H1 (cell line): Measurements from ENCODE around the gene GATAD2B. TPM values are rescaled to one million over a fixed set of nuclear protein-coding genes. Genes with fewer than 3 reads are reported as not detected.

Experiments used
- CTCF ChIA-PET: fragments of 300-600 bp; sonication (Branson Sonifier 250); formaldehyde crosslinking; loops from one replicate; lab custom pipeline; 2021; ENCODE audit not compliant: partially characterized antibody; lab: Charles Lee
- POLR2A ChIA-PET: fragments of 300-600 bp; sonication (Branson Sonifier 250); formaldehyde crosslinking; loops from one replicate; lab custom pipeline; 2021; ENCODE audit warnings: inconsistent platforms; ENCODE audit not compliant: partially characterized antibody; lab: Charles Lee
- DNase-seq, 2 experiments: peaks; one replicate each; pipeline versions ENCODE4 v3.0.0 to v3.0.0-alpha.2; 2010 to 2022; ENCODE audit warnings: low spot score in 2 of 2, low read depth in 1 of 2, mixed read lengths in 1 of 2
- FAIRE-seq: peaks from 2 replicates; lab custom pipeline; 2011; peaks lifted over from hg19 to GRCh38; lab: Jason Lieb, UNC
- H2AFZ ChIP-seq: 2 replicates; pipeline ENCODE4 v1.8.1; 2012; ENCODE audit warnings: low read length, inconsistent platforms
- H2AK5ac ChIP-seq: 2 replicates; pipeline ENCODE4 v1.6.1; 2013; ENCODE audit warnings: low read depth, low read length
- H2BK120ac ChIP-seq: replicated peaks from 2 replicates; pipeline ENCODE3; 2013; ENCODE audit warnings: low read depth, low read length, inconsistent platforms
- H2BK12ac ChIP-seq: 2 replicates; pipeline ENCODE4 v1.6.1; 2013; ENCODE audit warnings: low read depth, low read length
- H2BK15ac ChIP-seq: 2 replicates; pipeline ENCODE4 v1.6.1; 2013; ENCODE audit warnings: low read length
- H2BK20ac ChIP-seq: 2 replicates; pipeline ENCODE4 v1.6.1; 2013; ENCODE audit warnings: low read length
- H2BK5ac ChIP-seq: 2 replicates; pipeline ENCODE4 v1.6.1; 2013; ENCODE audit warnings: low read depth, low read length
- H3K14ac ChIP-seq: 2 replicates; pipeline ENCODE4 v1.6.1; 2013; ENCODE audit warnings: inconsistent platforms; ENCODE audit not compliant: insufficient read length
- H3K18ac ChIP-seq: 2 replicates; pipeline ENCODE4 v1.6.1; 2013; ENCODE audit warnings: low read length; ENCODE audit errors: extremely low read depth
- H3K23ac ChIP-seq: 2 replicates; pipeline ENCODE4 v1.6.1; 2013; ENCODE audit warnings: inconsistent platforms; ENCODE audit not compliant: insufficient read length
- H3K23me2 ChIP-seq: 2 replicates; pipeline ENCODE4 v1.6.1; 2013; ENCODE audit warnings: low read depth, low read length
- H3K27ac ChIP-seq: 2 replicates; pipeline ENCODE4 v1.6.1; 2011; ENCODE audit warnings: low read depth, low read length, inconsistent platforms
- H3K27me3 ChIP-seq, 4 experiments: replicated peaks in 1 of 4; 1 replicate in 1 of 4; 2 replicates in 3 of 4; pipeline versions ENCODE4 v1.6.1 to v1.8.1; 2011 to 2013; ENCODE audit warnings: low read length in 3 of 4, mild to moderate bottlenecking in 3 of 4, inconsistent platforms in 2 of 4, mixed read lengths in 2 of 4, moderate library complexity in 1 of 4; ENCODE audit not compliant: control insufficient read depth in 3 of 4, insufficient read depth in 3 of 4; ENCODE audit errors: extremely low read depth in 1 of 4
- H3K36me3 ChIP-seq, 4 experiments: 2 replicates each; pipeline versions ENCODE4 v1.6.1 to v1.8.1; 2011 to 2013; ENCODE audit warnings: mild to moderate bottlenecking in 4 of 4, low read length in 3 of 4, moderate library complexity in 2 of 4, control low read depth in 1 of 4, inconsistent platforms in 1 of 4; ENCODE audit not compliant: insufficient read depth in 4 of 4, control insufficient read depth in 2 of 4
- H3K4ac ChIP-seq: replicated peaks from 2 replicates; pipeline ENCODE3; 2013; ENCODE audit warnings: low read length, low read depth, mixed read lengths, inconsistent platforms; ENCODE audit not compliant: insufficient read length
- H3K4me1 ChIP-seq, 4 experiments: replicated peaks in 1 of 4; 1 replicate in 1 of 4; 2 replicates in 3 of 4; pipeline versions ENCODE4 v1.6.1 to v1.8.1; 2011 to 2013; ENCODE audit warnings: low read length in 3 of 4, inconsistent platforms in 2 of 4, mixed read lengths in 1 of 4; ENCODE audit not compliant: insufficient read depth in 4 of 4, control insufficient read depth in 3 of 4
- H3K4me2 ChIP-seq, 2 experiments: 2 replicates each; pipeline versions ENCODE4 v1.6.1 to v1.8.1; 2011 to 2013; ENCODE audit warnings: low read depth in 2 of 2, low read length in 2 of 2, control low read depth in 1 of 2, inconsistent platforms in 1 of 2, mild to moderate bottlenecking in 1 of 2; ENCODE audit not compliant: insufficient read depth in 1 of 2
- H3K4me3 ChIP-seq, 4 experiments: fragments of 200-600, 300-600 bp in 1 of 4; sonication (generic), shearing (Covaris generic), sonication (Bioruptor Twin) in 1 of 4; 2 replicates each; pipeline versions ENCODE4 v1.5.1 to v1.8.1; 2011 to 2016; ENCODE audit warnings: low read length in 4 of 4, low read depth in 3 of 4, control low read depth in 2 of 4, inconsistent platforms in 2 of 4, mild to moderate bottlenecking in 2 of 4, mixed read lengths in 1 of 4, moderate library complexity in 1 of 4; ENCODE audit not compliant: insufficient read depth in 2 of 4; ENCODE audit errors: extremely low read depth in 1 of 4
- H3K56ac ChIP-seq: replicated peaks from 2 replicates; pipeline ENCODE3; 2013; ENCODE audit warnings: low read depth, mild to moderate bottlenecking, mixed read lengths, low read length, inconsistent platforms; ENCODE audit not compliant: insufficient read length
- H3K79me1 ChIP-seq: 2 replicates; pipeline ENCODE4 v1.6.1; 2013; ENCODE audit warnings: low read depth, low read length, control low read depth
- H3K79me2 ChIP-seq, 2 experiments: 2 replicates each; pipeline versions ENCODE4 v1.6.1 to v1.8.1; 2012 to 2013; ENCODE audit warnings: low read length in 2 of 2, mild to moderate bottlenecking in 2 of 2, inconsistent platforms in 1 of 2; ENCODE audit not compliant: insufficient read depth in 2 of 2, control insufficient read depth in 1 of 2
- H3K9ac ChIP-seq, 4 experiments: replicated peaks in 1 of 4; 1 replicate in 1 of 4; 2 replicates in 3 of 4; pipeline versions ENCODE4 v1.6.1 to v1.8.1; 2011 to 2013; ENCODE audit warnings: low read depth in 3 of 4, low read length in 3 of 4, control low read depth in 2 of 4, mild to moderate bottlenecking in 2 of 4, moderate library complexity in 2 of 4, inconsistent platforms in 1 of 4; ENCODE audit errors: extremely low read depth in 1 of 4
- H3K9me3 ChIP-seq, 2 experiments: 2 replicates each; pipeline versions ENCODE4 v1.6.1 to v1.8.1; 2012 to 2013; ENCODE audit warnings: mild to moderate bottlenecking in 2 of 2, moderate library complexity in 2 of 2, control low read depth in 1 of 2, inconsistent platforms in 1 of 2, low read depth in 1 of 2, low read length in 1 of 2, mixed read lengths in 1 of 2; ENCODE audit not compliant: insufficient read depth in 2 of 2
- H4K20me1 ChIP-seq, 2 experiments: replicated peaks in 1 of 2; 2 replicates each; pipeline versions ENCODE3 to v1.8.1; 2011 to 2013; ENCODE audit warnings: inconsistent platforms in 2 of 2, low read length in 2 of 2, mild to moderate bottlenecking in 1 of 2; ENCODE audit not compliant: insufficient read depth in 2 of 2, control insufficient read depth in 1 of 2
- H4K5ac ChIP-seq: 2 replicates; pipeline ENCODE4 v1.6.1; 2013; ENCODE audit warnings: low read length, low read depth, mixed read lengths, inconsistent platforms; ENCODE audit not compliant: insufficient read length
- H4K8ac ChIP-seq: 2 replicates; pipeline ENCODE4 v1.8.0; 2013; ENCODE audit warnings: mild to moderate bottlenecking, moderate library complexity, low read length, inconsistent platforms; ENCODE audit not compliant: insufficient read depth; ENCODE audit errors: extremely low read depth
- H4K91ac ChIP-seq: replicated peaks from 2 replicates; pipeline ENCODE3; 2013; ENCODE audit warnings: low read length, mixed read lengths, inconsistent platforms; ENCODE audit not compliant: insufficient read length
- EGR1 ChIP-seq: IDR thresholded peaks from 2 replicates; pipeline ENCODE4 v1.6.1; 2011; ENCODE audit warnings: low read depth, low read length, borderline replicate concordance
- FOSL1 ChIP-seq: IDR thresholded peaks from 2 replicates; pipeline ENCODE4 v1.6.1; 2011; ENCODE audit warnings: mild to moderate bottlenecking, low read depth, low read length, moderate library complexity; ENCODE audit not compliant: insufficient read depth
- HDAC2 ChIP-seq, 2 experiments: fragments of 300-600 bp in 1 of 2; sonication (generic) in 1 of 2; IDR thresholded peaks; 2 replicates each; pipeline ENCODE4 v1.6.1; 2011 to 2012; ENCODE audit warnings: low read depth in 2 of 2, low read length in 2 of 2, mild to moderate bottlenecking in 2 of 2, moderate library complexity in 2 of 2, borderline replicate concordance in 1 of 2, inconsistent platforms in 1 of 2
- KDM5A ChIP-seq: fragments of 200-600 bp; IDR thresholded peaks from 2 replicates; pipeline ENCODE4 v1.7.1; 2012; ENCODE audit warnings: mild to moderate bottlenecking, low read length, inconsistent platforms, mixed read lengths
- PHF8 ChIP-seq: fragments of 200-600 bp; sonication (generic); conservative IDR thresholded peaks from 2 replicates; pipeline ENCODE4 v1.7.1; 2012; ENCODE audit warnings: low read depth, mild to moderate bottlenecking, inconsistent platforms, low read length, moderate library complexity
- SP2 ChIP-seq: IDR thresholded peaks from 2 replicates; pipeline ENCODE4 v1.6.1; 2012; ENCODE audit warnings: mild to moderate bottlenecking, low read length, inconsistent platforms
- SP4 ChIP-seq: IDR thresholded peaks from 2 replicates; pipeline ENCODE4 v1.6.1; 2012; ENCODE audit warnings: low read length, inconsistent platforms
- SUZ12 ChIP-seq: fragments of 200-600 bp; sonication (generic); IDR thresholded peaks from 2 replicates; pipeline ENCODE4 v1.6.1; 2012; ENCODE audit warnings: mild to moderate bottlenecking, inconsistent platforms, low read length, moderate library complexity, mixed read lengths
- WGBS, 2 experiments: shearing (Covaris generic) in 1 of 2; methylation state at CpG; one replicate each; pipeline versions ENCODE4 v1.1.6 to v1.1.7; 2013 to 2015; ENCODE audit warnings: low lambda C conversion rate in 2 of 2, mixed read lengths in 2 of 2, inconsistent platforms in 1 of 2, low coverage in 1 of 2, missing lambda C conversion rate in 1 of 2; ENCODE audit not compliant: insufficient replicate concordance in 2 of 2, insufficient coverage in 1 of 2, insufficient read length in 1 of 2; ENCODE audit errors: extremely low coverage in 1 of 2, missing lambda C conversion rate in 1 of 2; 5-methylcytosine and 5-hydroxymethylcytosine counted together
- polyA plus RNA-seq, 7 experiments: library from polyadenylated mRNA; depleted of rRNA in 3 of 7; stranded (reverse) in 5 of 7; unstranded in 2 of 7; fragments of >200 nt in 5 of 7; fragments of 200-250 nt in 2 of 7; gene quantifications; 1 replicate in 5 of 7; 2 replicates in 1 of 7; 4 replicates in 1 of 7; pipeline versions ENCODE4 v1.2.1 to v1.2.3, GENCODE V29; 2011 to 2013; ENCODE audit warnings: missing spikeins in 2 of 7, mixed read lengths in 2 of 7
- total RNA-seq: library from RNA; stranded (reverse); fragmentation: NEBNext Ultra II Directional; extraction: Animal tissue kit (Norgen Biotek cat#: 25700); gene quantifications from 2 replicates; pipeline ENCODE4 v1.2.1, GENCODE V29; 2021
- TF ChIP-seq, protein P1 (sequence below), 3 experiments: IDR thresholded peaks; 1 replicate in 2 of 3; 2 replicates in 1 of 3; pipeline versions ENCODE4 v1.5.1 to v1.6.1; 2011; ENCODE audit warnings: low read length in 3 of 3, mild to moderate bottlenecking in 3 of 3, inconsistent platforms in 2 of 3, low read depth in 1 of 3, moderate library complexity in 1 of 3; ENCODE audit not compliant: insufficient read depth in 1 of 3; ENCODE audit errors: control extremely low read depth in 1 of 3
- TF ChIP-seq, protein P2 (sequence below): IDR thresholded peaks from 2 replicates; pipeline ENCODE4 v1.6.1; 2011; ENCODE audit warnings: low read length, improper control_type of control experiment

GATAD2B gene
- total and polyA plus RNA-seq, 2 of the 8 experiments (the other 6 are each of a cell fraction or from before 2014, with no cell fraction given) = 8.4 to 39.1 TPM

DNA sequence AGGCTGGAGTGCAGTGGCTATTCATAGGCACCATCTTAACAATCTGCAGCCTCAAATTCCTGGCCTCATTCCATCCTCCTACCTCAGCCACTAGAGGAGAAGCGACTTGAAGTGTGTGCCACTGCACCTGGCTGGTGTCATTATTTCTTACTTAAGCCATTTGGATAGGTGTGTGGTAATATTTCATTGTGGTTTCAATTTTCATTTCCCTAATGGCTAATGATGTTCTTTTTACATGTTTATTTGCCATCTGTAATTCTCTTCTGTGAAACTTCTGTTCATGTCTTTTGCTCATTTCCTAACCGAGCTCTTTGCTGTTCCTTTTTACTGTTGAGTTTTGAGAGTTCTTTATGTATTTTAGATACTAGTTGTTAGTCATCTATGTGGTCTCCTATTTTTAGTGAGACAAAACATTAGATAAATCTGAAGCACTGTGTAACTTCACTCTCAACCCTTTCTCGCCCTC, 80.7 kb downstream of the GATAD2B start:
- no peak overlapping the region for H2BK120ac ChIP-seq
- H4K5ac ChIP-seq = no peak overlapping the region
- H3K56ac ChIP-seq = no peak overlapping the region
- no peak overlapping the region for H2BK12ac ChIP-seq
- H4K8ac ChIP-seq = no peak overlapping the region
- no peaks in the 10 kb centered on the region; the same call in 1 of the 2 replicates for H3K79me1 ChIP-seq
- no peak overlapping the region for H3K23ac ChIP-seq
- no peaks in the 10 kb centered on the region for H3K27me3 ChIP-seq
- ChIA-PET POLR2A (interaction anchor here (0.8 kb wide), 1 partner anchor 148 kb away, joined by 3 read pairs; the partner anchor contains the start of gene RPS27), CTCF (interaction anchor here (1.0 kb wide), 1 partner anchor 15 kb away, joined by 3 read pairs; no protein-coding TSS in a partner anchor)
- H3K27ac ChIP-seq = no peak overlapping the region
- H3K23me2 ChIP-seq = no peaks in the 10 kb centered on the region
- no peak overlapping the region for H3K4ac ChIP-seq
- 90% methylated on average over 3 of the region's 3 CpGs; no CpG with 5 or more reads in 1 of the 2 experiments for WGBS, 2 experiments
- H3K4me3 ChIP-seq = no peak overlapping the region
- no peak overlapping the region for H4K91ac ChIP-seq
- H3K79me2 ChIP-seq = peaks cover 0 to 28% of the 10 kb centered on the region in 2 experiments; a peak in 2 of 4 replicates
- peaks cover 0 to 4% of the 10 kb centered on the region in 2 experiments for H4K20me1 ChIP-seq
- no peak overlapping the region for H3K18ac ChIP-seq
- no peak overlapping the region for H2AFZ ChIP-seq
- no peaks in the 10 kb centered on the region for H3K36me3 ChIP-seq
- no peaks in the 10 kb centered on the region for H3K9me3 ChIP-seq
- H2AK5ac ChIP-seq = no peak overlapping the region
- DNase-seq (no peak), FAIRE-seq (no peak)
- no peak overlapping the region for H2BK15ac ChIP-seq
- no peak overlapping the region for H2BK20ac ChIP-seq
- no peak overlapping the region for H3K4me2 ChIP-seq
- no peak overlapping the region for H3K14ac ChIP-seq
- no peak overlapping the region for H2BK5ac ChIP-seq
- no peaks in the 10 kb centered on the region for H3K4me1 ChIP-seq
- H3K9ac ChIP-seq = no peak overlapping the region
- no peak for TF ChIP-seq PHF8
- TF ChIP-seq, protein P1, sequence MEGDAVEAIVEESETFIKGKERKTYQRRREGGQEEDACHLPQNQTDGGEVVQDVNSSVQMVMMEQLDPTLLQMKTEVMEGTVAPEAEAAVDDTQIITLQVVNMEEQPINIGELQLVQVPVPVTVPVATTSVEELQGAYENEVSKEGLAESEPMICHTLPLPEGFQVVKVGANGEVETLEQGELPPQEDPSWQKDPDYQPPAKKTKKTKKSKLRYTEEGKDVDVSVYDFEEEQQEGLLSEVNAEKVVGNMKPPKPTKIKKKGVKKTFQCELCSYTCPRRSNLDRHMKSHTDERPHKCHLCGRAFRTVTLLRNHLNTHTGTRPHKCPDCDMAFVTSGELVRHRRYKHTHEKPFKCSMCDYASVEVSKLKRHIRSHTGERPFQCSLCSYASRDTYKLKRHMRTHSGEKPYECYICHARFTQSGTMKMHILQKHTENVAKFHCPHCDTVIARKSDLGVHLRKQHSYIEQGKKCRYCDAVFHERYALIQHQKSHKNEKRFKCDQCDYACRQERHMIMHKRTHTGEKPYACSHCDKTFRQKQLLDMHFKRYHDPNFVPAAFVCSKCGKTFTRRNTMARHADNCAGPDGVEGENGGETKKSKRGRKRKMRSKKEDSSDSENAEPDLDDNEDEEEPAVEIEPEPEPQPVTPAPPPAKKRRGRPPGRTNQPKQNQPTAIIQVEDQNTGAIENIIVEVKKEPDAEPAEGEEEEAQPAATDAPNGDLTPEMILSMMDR (IDR thresholded peaks at IDR 0.05; ENCODE audit: control extremely low read depth in 1 of 3, insufficient read depth in 1 of 3, low read depth in 1 of 3, low read length in 3 of 3) = no peak
- TF ChIP-seq SP2 = no peak
- TF ChIP-seq EGR1 = no peak
- TF ChIP-seq, protein P2, sequence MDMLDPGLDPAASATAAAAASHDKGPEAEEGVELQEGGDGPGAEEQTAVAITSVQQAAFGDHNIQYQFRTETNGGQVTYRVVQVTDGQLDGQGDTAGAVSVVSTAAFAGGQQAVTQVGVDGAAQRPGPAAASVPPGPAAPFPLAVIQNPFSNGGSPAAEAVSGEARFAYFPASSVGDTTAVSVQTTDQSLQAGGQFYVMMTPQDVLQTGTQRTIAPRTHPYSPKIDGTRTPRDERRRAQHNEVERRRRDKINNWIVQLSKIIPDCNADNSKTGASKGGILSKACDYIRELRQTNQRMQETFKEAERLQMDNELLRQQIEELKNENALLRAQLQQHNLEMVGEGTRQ = no peak
- no peak for TF ChIP-seq SP4
- TF ChIP-seq KDM5A = no peak
- no peak for TF ChIP-seq HDAC2 (IDR thresholded peaks at IDR 0.05; ENCODE audit: borderline replicate concordance in 1 of 2, low read depth in 2 of 2, low read length in 2 of 2)
- no peak for TF ChIP-seq FOSL1
- TF ChIP-seq SUZ12 = no peak
